ENCODE data around the gene NOS2.
"Not testable (repeated sequence)": the region's sequence is repeated elsewhere in the genome, so short reads cannot be mapped to it uniquely, and the experiment has no call there.

NOS2 gene

DNA sequence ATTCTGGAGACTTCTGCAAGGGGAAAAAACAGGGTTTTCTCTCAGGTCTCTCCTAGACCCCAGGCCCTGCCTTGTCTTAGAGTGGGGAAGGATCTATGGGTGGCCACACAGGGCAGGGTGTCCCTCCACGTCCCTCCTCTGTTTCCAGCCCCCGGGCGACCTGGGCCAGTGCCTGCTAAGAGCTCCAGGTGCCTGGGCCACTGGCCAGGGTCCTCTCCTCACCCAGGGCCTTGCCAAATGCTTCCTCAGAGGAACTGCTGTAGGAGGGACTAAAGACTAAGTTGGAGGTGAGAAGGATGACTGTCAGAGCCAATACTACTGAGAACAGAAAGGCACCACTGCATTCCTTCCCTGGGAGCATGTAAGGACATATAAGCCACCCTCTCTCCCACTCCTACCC, 11.4 kb downstream of the NOS2 start:
- no peak for DNase-seq (ENCODE audit: low read depth, low spot score)

DNA sequence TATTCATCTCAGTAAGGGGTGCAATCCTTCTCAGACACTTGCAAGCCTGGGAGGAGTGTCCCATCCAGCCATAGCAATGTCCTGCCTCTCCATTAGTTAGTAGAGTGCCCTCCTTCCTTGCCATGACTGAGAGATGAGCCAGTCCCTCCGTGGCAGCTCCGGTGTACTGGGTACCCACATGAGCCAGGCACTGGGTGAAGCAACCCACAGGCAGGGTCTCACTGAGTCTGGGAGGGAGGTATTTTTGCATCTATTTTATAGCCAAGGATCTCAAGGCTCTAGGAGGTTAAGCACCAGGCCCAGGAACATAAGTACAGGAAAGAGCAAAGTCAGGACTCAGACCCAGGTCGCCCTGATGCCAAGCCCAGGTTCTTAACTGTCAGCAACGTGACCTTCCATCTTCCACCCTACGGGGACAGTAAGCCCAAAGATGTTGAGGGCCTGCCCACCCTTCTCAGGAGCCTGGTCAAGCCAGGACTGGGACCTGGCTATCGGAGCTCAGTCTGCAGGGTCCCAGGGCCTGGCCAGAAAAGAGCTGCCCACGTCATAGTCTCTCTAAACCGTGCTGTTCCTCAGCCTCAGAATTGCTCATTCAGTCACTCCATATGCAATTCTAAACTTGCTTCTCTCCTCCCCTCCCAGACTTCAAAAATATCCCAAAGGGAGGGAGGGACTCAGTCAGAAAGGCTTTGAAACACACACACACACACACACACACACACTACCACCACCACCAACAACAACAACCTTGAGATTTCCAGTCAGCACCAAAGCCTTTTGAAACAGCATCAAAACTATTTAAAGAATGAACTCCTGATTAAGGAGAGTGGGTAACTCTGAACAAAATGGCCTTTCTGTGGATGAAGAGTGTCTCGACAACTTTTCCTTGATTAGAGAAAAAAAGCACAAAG, 16.6 kb downstream of the NOS2 start:
- no peak for DNase-seq (ENCODE audit: low read depth, low spot score)

DNA sequence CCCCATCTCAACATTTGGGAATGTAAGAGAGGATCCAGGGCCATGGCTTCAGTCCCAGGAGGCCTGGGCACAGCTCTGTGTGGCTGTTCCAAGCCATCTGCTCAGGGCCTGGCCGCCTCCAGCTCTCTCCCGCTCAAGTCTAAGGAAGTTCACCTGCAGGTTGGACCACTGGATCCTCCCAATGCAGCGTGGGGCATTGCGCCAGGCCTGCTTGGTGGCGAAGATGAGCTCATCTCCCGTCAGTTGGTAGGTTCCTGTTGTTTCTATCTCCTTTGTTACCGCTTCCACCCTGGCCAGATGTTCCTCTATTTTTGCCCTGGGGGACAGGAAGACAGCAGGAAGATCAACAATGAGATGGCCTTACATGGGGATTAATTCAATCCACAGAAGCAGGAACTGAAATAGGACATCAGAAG, 17.5 kb downstream of the NOS2 start:
- DNase-seq (ENCODE audit: low read depth, low spot score): no peak

DNA sequence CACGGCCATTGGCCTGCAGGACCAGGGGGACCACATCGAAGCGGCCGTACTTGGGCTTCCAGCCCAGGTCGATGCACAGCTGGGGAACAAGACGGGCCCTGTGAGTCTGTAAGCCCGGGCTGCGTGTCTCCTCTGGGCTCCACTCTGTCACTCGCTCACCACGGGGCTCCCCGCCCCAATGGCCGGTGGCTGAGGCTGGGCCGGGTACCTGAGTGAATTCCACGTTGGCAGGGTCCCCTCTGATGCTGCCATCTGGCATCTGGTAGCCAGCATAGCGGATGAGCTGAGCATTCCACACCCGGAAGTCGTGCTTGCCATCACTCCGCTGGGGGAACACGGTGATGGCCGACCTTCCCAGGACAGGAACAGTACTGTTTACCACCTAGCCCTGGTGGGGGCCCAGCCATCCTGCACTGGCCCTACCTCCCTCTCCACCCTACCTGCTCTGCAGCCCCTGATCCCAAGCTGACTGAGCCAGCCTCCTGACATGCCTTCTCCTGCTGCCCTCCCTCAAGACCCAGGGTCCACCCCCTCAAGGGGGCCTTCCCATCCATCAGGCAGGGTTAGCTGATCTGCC, 19.4 kb downstream of the NOS2 start:
- DNase-seq (ENCODE audit: low read depth, low spot score): no peak

DNA sequence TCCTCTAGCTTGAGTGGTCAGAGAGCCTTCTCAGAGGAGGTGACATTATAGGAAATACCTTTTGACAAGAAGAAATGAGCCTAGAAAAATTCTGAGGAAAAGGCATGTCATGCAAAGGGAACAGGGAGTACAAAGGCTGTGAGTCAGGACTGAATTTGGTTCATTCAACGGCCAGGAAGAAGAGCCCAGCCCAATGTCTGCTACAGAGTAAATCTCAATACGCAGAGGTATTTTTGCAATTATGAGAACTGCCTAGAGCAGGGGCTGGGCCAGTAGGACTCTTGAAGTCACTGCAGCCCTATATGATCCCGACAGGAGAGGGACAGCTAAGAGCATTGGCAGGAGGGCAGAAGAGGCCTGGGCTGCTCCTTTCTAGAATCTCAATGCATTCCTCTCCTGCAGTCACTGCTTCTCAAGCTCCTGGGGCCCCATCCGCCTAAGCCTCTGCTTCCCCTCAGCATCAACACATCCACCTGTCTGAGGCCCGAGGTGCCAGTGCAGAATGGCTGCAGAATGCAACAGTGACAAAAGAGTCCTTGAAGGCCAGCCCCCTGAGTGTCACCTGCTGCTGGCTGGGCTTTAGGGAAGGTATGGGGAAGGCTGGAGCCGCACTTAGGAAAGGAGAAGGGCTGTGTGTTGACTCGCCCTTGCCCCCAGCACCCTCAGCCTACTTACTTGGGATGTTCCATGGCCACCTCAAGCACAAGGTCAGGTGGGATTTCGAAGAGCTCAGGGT, 20.1 kb downstream of the NOS2 start:
- DNase-seq (ENCODE audit: low read depth, low spot score): no peak

DNA sequence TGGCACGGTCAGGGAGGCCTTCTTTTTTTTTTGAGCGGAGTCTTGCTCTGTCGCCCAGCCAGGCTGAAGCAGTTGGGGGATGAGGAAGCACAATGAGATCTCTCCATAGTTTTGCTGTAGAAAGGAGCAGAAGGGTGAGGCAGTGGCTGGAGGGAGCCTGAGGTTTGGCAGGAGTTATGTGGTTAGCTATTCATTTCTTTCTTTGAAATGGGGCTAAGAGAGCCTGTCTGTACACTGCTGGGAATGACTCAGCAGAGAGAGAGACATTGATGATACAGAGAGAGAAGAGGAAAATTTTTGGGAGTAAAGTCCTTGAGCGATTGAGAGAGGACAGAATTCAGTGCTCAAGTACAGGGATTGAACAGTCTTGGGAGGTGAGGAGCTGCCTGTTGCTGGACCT, 22.1 kb downstream of the NOS2 start:
- DNase-seq (ENCODE audit: low read depth, low spot score): no peak

DNA sequence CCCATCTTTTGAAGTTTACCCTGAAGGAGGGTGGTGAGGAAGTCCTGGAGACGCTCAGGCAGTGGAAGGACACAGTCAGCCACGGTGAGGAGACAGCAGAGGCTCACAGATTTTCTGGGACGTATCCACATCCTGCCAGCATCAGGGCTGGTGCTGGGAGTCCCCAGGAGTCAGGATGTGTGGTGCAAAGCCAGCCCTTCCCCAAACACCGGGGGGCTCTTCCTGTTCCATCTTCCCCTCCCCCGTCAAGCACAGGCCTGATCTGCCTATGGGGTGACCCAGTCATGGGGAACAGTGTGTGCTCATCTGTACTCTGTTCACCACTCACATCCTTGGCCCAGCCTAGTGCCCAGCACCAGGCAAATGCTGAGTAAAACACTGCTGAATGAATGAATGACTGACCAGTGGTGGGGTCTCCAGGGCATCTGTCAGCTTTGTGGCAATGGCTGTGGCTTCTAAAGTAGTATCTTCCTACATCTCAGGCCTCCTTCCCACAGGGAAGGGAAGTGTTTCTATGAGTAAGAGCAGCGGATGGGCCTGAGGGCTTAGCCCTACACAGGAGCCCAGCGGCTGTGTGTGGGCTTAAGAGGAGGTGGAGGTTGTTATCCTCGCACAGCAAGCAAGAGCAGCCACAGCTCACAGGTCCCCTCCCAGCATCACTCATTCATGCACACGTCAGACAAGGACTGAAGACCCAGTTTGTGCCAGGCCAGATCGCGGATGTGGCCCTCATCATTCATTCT, 23.3 kb downstream of the NOS2 start:
- DNase-seq (ENCODE audit: low read depth, low spot score): peak; percentile 20

DNA sequence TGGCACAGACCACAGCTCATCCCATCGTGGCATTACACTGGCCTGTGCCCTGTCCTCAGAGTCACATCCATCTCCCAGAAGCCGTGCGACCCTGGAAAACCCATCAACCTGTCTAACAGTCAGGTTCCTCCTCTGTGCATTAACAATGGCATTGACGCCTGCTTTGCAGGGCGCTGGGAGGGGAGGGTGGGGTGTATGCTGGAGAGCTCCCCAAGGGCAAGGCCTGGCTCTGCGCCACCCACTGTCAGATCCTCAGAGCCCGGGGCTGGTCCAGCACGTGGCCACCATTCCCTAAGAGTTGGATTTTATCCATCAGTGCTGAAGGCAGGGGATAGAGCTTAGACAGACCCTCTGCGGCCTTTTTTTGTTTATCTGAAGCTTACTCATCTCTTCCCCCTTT, 28.7 kb downstream of the NOS2 start:
- no peak for DNase-seq (ENCODE audit: low read depth, low spot score)

DNA sequence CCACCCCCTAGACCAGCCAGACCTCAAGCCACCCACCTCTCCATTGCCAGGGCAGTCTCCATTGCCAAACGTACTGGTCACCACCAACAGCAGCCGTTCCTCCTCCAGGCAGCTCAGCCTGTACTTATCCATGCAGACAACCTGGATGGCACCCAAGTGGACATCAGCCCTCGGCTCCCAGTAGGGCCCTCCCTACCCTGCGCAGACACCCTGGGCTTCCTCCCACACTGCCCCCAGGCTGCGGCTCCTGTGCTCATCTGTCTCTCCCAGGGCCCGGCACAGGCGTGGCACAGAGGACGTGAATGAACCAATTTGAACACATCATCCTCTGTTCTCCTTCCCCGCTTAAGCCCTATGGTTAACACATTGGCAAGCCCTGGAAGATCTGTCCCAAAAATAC, 29.5 kb downstream of the NOS2 start:
- DNase-seq (ENCODE audit: low read depth, low spot score): no peak

DNA sequence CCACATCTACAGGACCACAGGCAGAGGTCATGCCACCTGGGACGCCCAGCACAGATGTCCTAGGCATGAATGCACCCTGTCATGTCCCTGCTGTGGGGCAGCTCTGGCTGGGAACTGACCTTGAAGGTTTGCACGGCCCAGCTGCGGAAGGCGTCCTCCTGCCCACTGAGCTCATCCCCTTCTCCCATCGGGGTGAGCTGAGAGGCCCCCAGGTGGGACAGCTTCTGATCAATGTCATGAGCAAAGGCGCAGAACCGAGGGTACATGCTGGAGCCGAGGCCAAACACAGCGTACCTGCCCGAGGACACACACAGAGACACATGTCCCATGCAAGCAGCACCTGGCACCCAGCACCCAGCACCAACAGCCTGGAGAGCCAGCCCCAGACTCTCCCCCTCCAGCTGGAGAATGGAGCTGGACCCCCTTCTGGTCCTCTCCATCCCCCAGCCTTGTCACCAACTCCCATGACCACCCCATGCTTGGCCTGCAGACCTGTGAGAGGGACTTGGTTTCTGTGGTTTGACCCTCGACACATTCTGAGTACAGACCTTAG, 31.4 kb downstream of the NOS2 start:
- no peak for DNase-seq (ENCODE audit: low read depth, low spot score)

DNA sequence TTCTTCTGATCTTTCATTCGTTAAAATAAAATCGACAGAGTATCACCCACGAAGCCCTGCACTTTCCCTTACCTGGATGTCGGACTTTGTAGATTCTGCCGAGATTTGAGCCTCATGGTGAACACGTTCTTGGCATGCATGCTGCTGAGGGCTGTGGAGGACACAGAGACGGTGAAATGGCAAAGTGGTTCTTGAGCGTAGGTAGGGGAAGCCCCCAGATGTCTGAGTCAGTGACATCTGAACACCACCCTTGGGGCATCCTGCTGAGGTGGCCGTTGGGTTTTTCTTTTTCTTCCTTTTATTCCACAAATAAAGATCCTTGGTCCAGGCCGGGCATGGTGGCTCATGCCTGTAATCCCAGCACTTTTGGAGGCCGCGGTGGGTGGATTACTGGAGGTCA, 33.9 kb downstream of the NOS2 start:
- no peak for DNase-seq (ENCODE audit: low read depth, low spot score)

DNA sequence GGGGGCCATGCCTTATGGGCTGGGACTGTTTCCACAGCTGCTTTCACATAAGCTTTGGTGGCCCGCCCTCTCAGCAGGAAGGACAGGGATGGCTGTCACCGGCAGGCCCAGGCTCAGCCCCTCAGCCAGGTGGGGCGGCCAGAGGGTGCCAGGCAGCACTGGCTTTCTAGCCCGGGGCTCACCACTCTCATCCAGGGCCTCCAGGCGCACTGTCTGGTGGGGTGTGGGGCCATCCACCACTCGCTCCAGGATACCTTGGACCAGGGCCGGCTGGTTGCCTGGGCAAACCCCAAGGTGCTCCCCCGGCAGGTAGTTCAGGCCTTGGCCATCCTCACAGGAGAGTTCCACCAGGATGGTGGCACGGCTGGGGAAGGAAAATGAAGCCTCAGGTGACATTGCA, 35.0 kb downstream of the NOS2 start:
- no peak for DNase-seq (ENCODE audit: low read depth, low spot score)

DNA sequence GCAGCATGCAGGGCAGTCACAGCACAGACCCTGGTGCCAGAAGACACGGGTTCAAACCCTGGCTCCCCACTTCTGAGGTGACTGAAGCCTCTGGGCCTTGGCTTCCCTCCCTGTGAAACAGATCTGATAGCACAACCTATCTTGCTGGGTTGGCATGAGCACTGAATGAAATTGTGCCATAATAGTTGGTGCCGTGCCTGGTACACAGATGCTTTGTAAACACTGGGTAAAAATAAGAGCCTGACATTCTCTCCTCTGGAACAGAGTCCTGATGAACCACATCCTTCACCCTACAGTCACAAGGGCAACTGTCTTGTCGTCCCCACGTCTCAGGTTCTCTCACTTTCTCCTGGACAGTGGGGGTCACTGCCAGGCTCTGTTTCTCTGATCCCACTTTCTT, 35.7 kb downstream of the NOS2 start:
- DNase-seq (ENCODE audit: low read depth, low spot score): no peak

DNA sequence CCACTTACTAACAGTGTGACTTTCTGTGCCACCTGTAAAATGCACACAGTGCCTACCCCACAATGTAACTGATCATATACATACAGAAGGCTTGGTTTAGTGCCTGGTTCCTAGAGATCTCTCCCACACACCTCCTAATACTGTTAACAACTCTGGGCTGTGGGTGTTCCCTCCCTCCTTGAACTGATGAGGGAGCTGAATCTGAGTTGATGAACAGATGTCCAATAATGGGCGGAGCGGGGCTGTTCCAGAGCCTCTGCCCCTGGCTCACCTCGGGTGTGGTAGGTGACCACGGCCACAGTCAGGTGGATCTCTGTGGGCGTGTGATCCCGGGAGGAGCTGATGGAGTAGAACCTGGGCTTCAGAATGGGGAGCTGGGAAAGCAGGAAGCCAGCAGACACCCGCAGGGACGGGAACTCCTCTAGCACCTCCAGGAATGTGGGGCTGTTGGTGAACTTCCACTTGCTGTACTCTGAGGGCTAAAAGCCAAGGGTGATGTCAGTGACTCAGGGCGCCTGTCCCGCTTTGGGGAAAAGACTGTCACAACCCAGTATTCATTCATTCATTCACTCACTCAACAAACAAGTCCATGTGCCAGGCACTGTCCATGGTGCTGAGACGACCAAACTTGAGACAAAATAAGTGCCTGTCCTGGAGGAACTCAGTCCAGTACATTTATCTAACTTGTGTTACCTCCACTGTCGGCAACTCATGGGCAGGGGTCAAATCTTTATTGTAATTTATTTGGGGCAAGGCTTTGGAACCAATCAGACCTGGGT, 37.6 kb downstream of the NOS2 start:
- peak; percentile 41 for DNase-seq (ENCODE audit: low read depth, low spot score)

DNA sequence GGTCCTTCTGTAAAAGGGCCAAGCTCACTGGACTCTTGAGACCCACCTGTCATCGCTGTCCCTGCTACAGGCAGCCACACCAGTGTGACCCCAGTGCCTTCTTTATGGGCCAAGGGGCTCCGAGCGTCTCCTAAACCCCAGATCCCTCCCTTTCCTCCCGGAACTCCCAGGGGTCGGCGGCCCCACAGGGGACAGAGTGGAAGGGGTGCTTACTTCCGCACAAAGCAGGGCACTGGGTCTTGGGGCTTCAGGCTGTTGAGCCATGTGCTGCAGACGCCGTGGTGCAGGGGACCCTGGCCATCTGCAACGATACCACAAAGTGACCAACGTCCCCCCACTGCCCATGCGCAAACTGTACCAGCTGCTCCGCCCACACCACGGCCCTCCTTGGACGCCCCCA, 39.4 kb downstream of the NOS2 start:
- DNase-seq (ENCODE audit: low read depth, low spot score): not testable (repeated sequence)

DNA sequence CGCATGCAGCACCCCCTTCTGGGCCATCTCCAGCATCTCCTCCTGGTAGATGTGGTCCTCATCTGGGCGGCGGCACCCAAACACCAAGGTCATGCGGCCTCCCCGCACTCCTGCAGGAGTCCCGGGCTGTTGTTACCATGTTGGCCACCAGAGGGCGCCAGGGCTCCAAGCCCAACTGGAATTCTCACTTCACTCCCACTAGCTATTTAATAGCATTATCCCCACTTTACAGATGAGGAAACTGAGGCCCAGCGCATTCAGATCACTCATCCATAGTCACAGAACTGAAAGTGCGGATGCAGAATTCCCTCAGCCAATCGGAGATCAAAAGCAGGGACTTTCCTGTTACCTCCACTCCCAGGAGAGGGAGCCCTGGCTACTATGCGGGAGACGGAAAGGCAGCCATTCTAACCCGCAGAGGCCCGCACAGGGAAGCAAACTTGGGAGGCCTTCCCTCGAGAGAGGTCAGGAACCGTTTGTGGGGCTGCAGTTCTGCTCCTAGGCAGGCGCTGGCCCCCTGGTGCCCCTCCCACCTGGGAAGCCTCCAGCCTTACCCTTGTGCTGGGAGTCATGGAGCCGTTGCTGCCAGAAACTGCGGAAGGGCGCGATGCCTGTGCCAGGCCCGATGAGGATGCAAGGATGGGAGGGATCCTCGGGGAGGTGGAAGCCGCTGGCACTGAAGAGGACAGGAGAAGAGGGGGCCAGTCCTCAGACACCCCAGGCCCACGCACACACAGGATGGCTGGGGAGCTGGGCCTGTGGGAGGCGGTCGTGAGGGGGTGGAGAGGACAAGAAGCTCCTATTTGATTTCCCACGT, 40.1 kb downstream of the NOS2 start:
- peak; percentile 85 for DNase-seq (ENCODE audit: low read depth, low spot score)

DNA sequence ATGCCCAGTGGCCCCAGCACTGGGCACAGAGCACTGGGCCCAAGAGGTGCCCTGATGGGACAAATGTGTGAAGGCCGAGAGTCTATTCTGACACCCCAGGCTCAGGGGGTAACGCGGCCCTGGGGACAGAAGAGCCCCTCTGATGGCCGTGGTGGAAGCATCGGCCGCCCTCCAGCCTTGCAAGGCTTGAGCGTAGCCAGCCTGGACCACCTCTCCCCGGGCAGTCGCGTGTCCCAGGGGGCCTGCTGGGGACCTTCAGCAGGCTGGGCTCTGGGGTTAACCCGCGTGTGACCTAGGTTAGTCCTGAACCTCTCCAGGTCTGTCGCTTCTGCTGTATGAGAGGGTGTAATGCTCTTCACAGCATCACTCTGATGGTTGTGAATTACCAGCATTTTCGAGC, 40.8 kb downstream of the NOS2 start:
- no peak for DNase-seq (ENCODE audit: low read depth, low spot score)

DNA sequence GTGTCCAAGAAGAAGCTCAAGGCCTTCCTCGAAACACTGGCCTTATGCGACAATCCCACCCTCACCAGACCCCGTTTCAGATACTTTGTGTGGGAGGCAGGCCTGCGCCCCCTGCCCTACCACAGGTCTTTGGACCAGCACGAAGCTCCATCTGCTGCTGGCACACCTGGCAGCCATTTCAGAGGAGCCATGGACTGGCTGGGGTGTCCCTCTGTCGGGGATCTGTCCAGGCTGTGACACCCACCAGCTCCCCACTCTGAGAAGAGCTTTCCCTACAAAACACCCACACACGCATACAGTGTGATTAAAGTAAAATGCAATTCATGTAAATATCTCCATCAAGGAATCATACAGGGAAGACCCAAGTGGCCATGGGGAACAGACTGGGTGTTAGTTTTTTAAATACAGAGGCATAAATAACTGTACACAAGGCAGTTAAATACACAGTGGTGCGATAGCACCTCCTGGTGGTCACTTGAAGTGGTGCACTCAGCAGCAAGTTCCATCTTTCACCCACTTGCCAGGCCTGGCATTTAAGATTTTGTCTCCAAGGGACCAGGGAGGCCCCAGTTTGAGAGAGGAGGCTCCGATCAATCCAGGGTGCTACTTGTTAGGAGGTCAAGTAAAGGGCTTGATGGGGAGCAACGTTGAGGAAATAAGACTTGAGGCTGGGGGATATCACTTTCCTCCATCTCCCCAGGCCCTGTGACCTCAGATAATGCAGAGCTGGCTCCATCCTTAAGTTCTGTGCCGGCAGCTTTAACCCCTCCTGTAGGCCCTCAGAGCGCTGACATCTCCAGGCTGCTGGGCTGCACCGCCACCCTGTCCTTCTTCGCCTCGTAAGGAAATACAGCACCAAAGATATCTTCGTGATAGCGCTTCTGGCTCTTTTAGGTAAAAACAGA, 43.6 kb downstream of the NOS2 start:
- DNase-seq (ENCODE audit: low read depth, low spot score): peak; percentile 54
